Upper lobe of left lung (tissue), 4 donors: ENCODE measurements around the gene KCTD19.

Experiments used
- EP300 ChIP-seq, 4 donors: sonication (generic); formaldehyde crosslinking; IDR thresholded peaks; one replicate each; pipeline ENCODE4 v1.5.1; 2017; ENCODE audit warnings: antibody characterized with exemption in 4 of 4, control low read depth in 2 of 4
- POLR2A ChIP-seq, 4 donors: fragments of 450-650 bp; IDR thresholded peaks; one replicate each; pipeline ENCODE4 v1.5.1; 2016 to 2017; ENCODE audit warnings: antibody characterized with exemption in 4 of 4, mild to moderate bottlenecking in 2 of 4
- POLR2AphosphoS5 ChIP-seq, 2 donors: sonication (generic); formaldehyde crosslinking; IDR thresholded peaks; one replicate each; pipeline ENCODE4 v1.5.1; 2017; ENCODE audit warnings: antibody characterized with exemption in 2 of 2
- TF ChIP-seq, protein P1 (sequence below), 6 experiments: fragments of 450-650 bp in 4 of 6; fragments of 200-600 bp in 2 of 6; sonication (generic) in 2 of 6; IDR thresholded peaks; one replicate each; pipeline ENCODE4 v1.5.1; 2016 to 2019; ENCODE audit warnings: antibody characterized with exemption in 6 of 6

GRCh38 chr16:67258161-67258835, 68.2 kb downstream of the KCTD19 start:
- TF ChIP-seq POLR2A (IDR thresholded peaks at IDR 0.05), result no peak
- TF ChIP-seq, protein P1, sequence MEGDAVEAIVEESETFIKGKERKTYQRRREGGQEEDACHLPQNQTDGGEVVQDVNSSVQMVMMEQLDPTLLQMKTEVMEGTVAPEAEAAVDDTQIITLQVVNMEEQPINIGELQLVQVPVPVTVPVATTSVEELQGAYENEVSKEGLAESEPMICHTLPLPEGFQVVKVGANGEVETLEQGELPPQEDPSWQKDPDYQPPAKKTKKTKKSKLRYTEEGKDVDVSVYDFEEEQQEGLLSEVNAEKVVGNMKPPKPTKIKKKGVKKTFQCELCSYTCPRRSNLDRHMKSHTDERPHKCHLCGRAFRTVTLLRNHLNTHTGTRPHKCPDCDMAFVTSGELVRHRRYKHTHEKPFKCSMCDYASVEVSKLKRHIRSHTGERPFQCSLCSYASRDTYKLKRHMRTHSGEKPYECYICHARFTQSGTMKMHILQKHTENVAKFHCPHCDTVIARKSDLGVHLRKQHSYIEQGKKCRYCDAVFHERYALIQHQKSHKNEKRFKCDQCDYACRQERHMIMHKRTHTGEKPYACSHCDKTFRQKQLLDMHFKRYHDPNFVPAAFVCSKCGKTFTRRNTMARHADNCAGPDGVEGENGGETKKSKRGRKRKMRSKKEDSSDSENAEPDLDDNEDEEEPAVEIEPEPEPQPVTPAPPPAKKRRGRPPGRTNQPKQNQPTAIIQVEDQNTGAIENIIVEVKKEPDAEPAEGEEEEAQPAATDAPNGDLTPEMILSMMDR (IDR thresholded peaks at IDR 0.05), result no peak
- TF ChIP-seq POLR2AphosphoS5 (IDR thresholded peaks at IDR 0.05), result no peak
- no peak for TF ChIP-seq EP300 (IDR thresholded peaks at IDR 0.05)
